ENCODE results near the gene BLVRA.

DNA sequence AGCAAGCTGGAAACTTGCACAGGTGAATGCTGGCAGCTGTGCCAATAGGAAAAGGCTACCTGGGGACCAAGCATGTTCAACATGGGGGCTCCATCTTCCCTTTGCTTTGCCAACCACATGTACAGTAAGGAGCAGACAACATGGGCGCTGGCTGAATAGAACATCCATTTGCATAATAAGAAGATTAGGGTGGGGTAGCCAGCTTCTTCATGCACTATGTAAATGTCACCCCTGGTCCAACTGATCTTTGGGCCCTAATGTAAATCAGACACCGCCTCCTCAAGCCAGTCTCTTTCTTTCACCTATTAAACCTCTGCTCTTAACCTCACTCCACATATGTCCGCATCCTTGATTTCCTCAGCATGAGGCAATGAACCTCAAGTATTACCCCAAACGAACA is 84.8 kb downstream of the BLVRA start:
- TF ChIP-seq CTCF (IDR thresholded peaks at IDR 0.05) (no peak), POLR2A (IDR thresholded peaks at IDR 0.05) (no peak)

Measured in uterus (tissue), 2 donors.